ENCODE data around the gene OR6K2.
"Not testable (repeated sequence)": the region's sequence is repeated elsewhere in the genome, so short reads cannot be mapped to it uniquely, and the experiment has no call there.

The OR6K2 gene, protein sequence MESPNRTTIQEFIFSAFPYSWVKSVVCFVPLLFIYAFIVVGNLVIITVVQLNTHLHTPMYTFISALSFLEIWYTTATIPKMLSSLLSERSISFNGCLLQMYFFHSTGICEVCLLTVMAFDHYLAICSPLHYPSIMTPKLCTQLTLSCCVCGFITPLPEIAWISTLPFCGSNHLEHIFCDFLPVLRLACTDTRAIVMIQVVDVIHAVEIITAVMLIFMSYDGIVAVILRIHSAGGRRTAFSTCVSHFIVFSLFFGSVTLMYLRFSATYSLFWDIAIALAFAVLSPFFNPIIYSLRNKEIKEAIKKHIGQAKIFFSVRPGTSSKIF

GRCh38 chr1:158700552-158700951 is at the start of gene OR6K2:
Gene OR6K2 (minus strand): TSS chr1:158700652. CDS start chr1:158700652, 0 bp downstream.
- no peak for DNase-seq

GRCh38 chr1:158735848-158736247 is 35.4 kb upstream of the OR6K2 start:
- DNase-seq = no peak

DNA sequence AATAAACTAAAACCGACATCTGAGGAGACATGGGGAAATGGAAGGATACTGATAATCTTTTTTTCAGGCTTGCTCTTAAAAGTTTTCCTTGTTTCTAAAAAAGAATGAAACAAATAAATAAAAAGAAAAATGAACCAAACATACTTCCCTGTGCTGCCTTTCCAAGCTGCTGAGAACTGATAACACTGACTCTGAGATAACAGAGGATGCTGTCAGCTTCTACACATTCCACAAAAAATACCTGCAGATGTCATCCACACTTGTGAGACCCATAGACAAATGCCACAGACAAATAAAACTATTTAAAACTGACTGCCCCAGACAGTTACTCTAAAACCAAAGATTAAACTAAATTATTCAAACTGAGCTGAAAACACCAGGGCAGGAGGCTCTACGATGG is 32.1 kb upstream of the OR6K2 start:
- DNase-seq = no peak

DNA sequence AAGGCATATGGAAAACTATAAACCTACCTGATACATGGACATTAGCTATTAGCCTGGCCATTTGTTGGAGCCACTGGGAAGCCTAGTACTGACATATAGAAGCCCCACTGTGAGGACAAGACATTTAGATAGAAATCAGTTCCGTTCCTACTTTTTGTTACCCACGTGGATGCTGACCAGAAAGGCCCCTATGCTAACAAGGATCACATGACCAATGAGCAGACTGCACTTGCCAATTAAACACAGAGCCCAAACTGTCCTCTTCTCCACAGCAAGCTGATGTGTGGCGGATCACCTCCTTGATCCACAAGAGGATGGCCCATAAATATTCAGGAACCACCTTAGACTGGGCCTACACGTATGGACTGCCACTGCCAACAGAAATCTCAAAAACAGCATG is 31.3 kb upstream of the OR6K2 start:
- DNase-seq = no peak

DNA sequence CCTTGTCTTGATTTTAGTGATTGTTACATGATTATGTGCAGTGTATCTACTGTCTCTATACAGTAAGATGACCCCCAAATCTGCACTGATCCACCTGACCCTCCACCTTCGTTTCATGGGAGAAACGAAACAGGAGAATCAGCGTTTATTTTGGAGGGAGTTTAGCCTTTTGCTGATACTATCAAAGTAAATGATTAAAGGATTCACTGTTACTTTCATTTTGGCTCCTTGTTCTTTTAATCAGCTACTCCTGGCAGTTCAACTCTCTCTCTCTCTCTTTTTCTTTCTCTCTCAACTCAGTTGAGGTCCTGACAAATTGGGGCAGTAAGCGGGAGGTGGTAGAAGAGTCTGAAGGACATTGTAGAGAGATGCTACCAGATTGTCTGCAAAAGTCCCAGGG is 30.0 kb upstream of the OR6K2 start:
- DNase-seq = no peak

DNA sequence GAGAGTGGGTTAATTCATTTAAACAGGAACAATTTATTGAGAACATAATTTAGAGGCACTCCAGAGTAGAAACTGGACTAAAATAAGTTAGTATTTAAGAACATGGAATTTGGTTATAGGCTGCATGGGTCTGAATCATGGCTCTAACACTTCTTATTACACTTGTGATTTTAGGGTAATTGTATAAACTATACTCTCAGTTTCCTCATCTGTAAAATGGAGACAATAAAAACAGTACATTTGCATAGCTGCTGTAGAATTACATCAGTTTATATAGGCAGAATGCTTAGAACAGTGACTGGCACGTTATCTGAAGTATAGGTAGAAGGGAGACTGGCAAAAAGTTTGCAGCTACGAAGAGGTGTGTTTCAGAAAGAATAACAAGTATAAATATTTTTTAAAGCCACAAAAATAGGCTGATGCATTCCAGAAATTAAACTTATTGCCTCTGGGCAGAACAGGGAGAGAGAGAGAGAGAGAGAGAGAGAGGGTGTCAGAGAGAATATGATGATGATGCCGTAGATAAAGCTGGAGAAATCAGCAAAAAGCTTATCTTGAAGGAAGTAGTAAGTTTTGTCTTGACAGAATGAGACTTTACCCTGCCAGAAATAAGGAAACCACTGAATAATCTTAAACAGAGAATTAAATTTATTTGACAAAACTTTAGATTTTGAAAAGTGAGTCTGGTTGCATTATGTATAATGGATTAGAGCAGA is 28.2 kb upstream of the OR6K2 start:
- DNase-seq = no peak

GRCh38 chr1:158724442-158724841 is 24.0 kb upstream of the OR6K2 start:
- no peak for DNase-seq

GRCh38 chr1:158720620-158721019 is 20.2 kb upstream of the OR6K2 start, which contains the start of gene OR6K3:
Gene OR6K3 (minus strand): TSS chr1:158720720. CDS start chr1:158718115, 2,605 bp downstream.
- no peak for DNase-seq

- no peak for DNase-seq
Observed at GRCh38 chr1:158719664-158720063, 19.2 kb upstream of the OR6K2 start.

- DNase-seq = no peak
Observed at GRCh38 chr1:158717344-158717743, 16.9 kb upstream of the OR6K2 start.

GRCh38 chr1:158716335-158716734 is 15.9 kb upstream of the OR6K2 start:
- no peak for DNase-seq

GRCh38 chr1:158714754-158715153 is 14.3 kb upstream of the OR6K2 start:
- DNase-seq = no peak

DNA sequence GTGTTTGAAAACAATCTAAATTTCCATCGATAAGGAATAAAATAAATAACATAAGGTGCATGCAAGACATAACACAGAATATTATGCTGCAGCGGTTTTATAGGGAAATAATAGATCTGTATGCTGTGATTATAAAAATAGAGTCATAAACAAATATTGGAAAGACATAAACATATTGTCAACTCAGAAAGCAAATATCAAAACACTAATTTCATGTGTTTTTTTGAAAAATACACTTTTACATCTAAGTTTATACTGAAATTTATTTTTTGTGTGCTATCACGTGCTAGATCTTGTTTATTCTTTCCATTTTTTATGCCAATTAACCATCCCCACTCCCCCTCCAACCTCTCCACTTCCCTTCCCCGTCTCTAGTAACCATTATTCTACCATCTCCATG is 10.6 kb upstream of the OR6K2 start:
- DNase-seq = no peak

GRCh38 chr1:158706096-158706495 is 5.6 kb upstream of the OR6K2 start:
- DNase-seq = no peak

- no peak for DNase-seq
Observed at GRCh38 chr1:158694596-158694995, 5.9 kb downstream of the OR6K2 start.

- no peak for DNase-seq
Observed at GRCh38 chr1:158692356-158692755, 8.1 kb downstream of the OR6K2 start.

DNA sequence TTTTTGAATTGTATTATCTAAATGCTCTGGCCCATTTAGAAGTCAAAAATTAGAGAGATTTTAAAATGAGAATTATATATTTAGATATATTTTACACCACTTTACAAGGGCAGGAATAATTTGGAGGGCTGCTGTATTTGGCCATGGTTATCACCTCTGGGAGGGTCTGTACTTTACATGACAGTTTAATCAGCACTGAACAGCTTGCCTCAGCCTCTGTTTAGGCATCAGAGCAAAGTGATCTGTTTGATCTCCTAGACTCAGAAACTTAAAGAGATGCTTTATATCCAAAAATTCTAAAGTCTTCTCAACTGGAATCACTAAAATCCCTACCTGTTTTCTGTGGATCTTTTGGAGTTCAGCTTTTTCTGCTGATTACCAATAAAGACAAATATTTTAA is 8.5 kb downstream of the OR6K2 start:
- no peak for DNase-seq

DNA sequence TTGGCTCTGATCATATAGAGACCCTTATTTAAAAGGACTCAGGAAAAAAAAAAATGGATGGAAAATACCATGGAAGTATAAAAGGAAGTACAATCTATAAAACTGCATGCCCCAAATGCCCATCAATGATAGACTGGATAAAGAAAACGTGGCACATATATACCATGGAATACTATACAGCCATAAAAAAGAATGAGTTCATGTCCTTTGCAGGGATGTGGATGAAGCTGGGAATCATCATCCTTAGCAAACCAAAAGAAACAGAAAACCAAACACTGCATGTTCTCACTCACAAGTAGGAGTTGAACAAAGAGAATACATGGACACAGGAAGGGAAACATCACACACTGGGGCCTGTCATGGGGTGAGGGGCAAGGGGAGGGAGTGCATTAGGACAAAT is 9.3 kb downstream of the OR6K2 start:
- not testable (repeated sequence) for DNase-seq

DNA sequence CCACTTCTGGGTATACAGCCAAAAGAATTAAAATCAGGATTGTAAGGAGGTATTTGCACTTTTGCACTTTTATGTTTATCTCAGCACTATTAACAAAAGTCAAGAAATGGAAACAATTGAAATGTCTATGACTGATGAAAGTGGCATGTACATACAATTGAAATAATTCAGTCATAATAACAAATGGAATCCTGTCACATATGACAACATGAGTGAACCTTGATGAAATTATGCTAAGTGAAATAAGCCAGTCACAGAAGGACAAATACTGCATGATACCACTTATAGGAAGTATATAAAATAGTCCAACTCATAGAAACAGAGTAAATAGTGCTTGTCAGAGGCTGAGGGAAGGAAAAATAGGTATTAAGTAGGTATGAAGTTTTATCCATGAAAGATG is 10.6 kb downstream of the OR6K2 start:
- no peak for DNase-seq

DNA sequence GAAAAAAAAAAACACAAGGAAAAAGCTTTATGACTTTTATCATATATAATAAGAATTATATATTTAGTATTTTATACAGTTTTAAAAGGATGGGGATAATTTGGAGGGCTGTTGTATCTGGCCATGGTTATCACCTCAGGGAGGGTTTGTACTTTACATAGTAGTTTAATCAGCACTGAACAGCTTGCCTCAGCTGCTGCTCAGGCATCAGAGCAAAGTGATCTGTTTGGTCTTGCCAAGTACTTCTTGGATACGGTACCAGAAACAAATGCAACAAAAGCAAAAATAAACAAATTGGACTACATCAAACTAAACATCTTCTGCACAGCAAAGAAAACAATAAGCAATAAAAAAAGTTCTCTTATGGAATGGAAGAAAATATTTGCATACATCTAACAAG is 11.3 kb downstream of the OR6K2 start:
- no peak for DNase-seq

DNA sequence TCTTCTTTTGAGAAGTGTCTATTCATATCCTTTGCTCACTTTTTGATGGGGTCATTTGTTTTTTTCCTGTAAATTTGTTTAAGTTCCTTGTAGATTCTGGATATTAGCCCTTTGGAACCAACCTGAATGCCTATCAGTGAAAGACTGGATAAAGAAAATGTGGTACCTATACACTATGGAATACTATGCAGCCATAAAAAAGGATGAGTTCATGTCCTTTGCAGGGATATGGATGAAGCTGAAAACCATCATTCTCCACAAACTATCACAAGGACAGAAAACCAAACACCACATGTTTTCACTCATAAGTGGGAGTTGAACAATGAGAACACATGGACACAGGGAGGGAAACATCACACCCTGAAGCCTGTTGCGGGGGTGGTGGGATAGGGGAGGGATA is 12.1 kb downstream of the OR6K2 start:
- not testable (repeated sequence) for DNase-seq

GRCh38 chr1:158687037-158687436 is 13.4 kb downstream of the OR6K2 start:
- no peak for DNase-seq

- no peak for DNase-seq
Observed at GRCh38 chr1:158686111-158687009, 14.1 kb downstream of the OR6K2 start, which contains the start of gene SPTA1. Gene SPTA1 (minus strand): TSS chr1:158686715. CDS start chr1:158686517, 198 bp downstream.

Data from stimulated activated CD4-positive, alpha-beta T cell treated with anti-CD3 and anti-CD28 coated beads, Interleukin-12 subunit alpha, Interleukin-12 subunit beta, amount 100 ng/mL, for 4 hours (primary cell).